Activated CD8-positive, alpha-beta T cell treated with anti-CD3 and anti-CD28 coated beads for 36 hours (primary cell): ENCODE measurements around the gene IL17RA. TPM values are rescaled to one million over a fixed set of nuclear protein-coding genes. Genes with fewer than 3 reads are reported as not detected.

Experiments
- ATAC-seq: fragments of 200-7000 bp; cut with Tn5 transposase; one replicate; pipeline ENCODE4 v1.10.0; 2021; ENCODE audit warnings: mild to moderate bottlenecking, moderate library complexity
- CTCF ChIA-PET: fragments of 350-600 bp; sonication (Branson Sonifier 250); formaldehyde crosslinking; loops from one replicate; lab custom pipeline; 2021; ENCODE audit warnings: antibody characterized with exemption; lab: Charles Lee
- POLR2A ChIA-PET: fragments of 350-600 bp; sonication (Branson Sonifier 250); formaldehyde crosslinking; loops from one replicate; lab custom pipeline; 2021; ENCODE audit warnings: antibody characterized with exemption; lab: Charles Lee
- DNase-seq: peaks from one replicate; pipeline ENCODE4 v3.0.0-alpha.2; 2020
- H3K27ac Mint-ChIP-seq: one replicate; pipeline ENCODE4 v1.8.0; 2021; ENCODE audit warnings: mild to moderate bottlenecking, mixed read lengths
- H3K27me3 Mint-ChIP-seq: one replicate; pipeline ENCODE4 v1.8.0; 2021; ENCODE audit warnings: mixed read lengths
- H3K36me3 Mint-ChIP-seq: one replicate; pipeline ENCODE4 v1.8.0; 2021; ENCODE audit warnings: low read depth, mixed read lengths
- H3K4me1 Mint-ChIP-seq: one replicate; pipeline ENCODE4 v1.8.0; 2021; ENCODE audit warnings: low read depth, mixed read lengths
- H3K4me3 Mint-ChIP-seq: one replicate; pipeline ENCODE4 v1.8.0; 2021; ENCODE audit warnings: mild to moderate bottlenecking, moderate library complexity, mixed read lengths
- H3K9me3 Mint-ChIP-seq: one replicate; pipeline ENCODE4 v1.8.0; 2021; ENCODE audit warnings: mixed read lengths
- intact Hi-C: fragments of 100-400 bp; cut with micrococcal nuclease; formaldehyde crosslinking; loops from one replicate; pipeline ENCODE4 v1.10.0; 2022
- total RNA-seq, 2 experiments: library from RNA; stranded (reverse); gene quantifications; one replicate each; pipeline ENCODE4 v1.2.3, GENCODE V29; 2021
- TF ChIP-seq, protein P1 (sequence below): fragments of 200-600 bp; IDR thresholded peaks from one replicate; pipeline ENCODE4 v1.8.0; 2022; ENCODE audit warnings: antibody characterized with exemption, mild to moderate bottlenecking

Gene IL17RA
- total RNA-seq, 2 experiments from 2014 or later: 14.0 to 14.2 TPM

DNA sequence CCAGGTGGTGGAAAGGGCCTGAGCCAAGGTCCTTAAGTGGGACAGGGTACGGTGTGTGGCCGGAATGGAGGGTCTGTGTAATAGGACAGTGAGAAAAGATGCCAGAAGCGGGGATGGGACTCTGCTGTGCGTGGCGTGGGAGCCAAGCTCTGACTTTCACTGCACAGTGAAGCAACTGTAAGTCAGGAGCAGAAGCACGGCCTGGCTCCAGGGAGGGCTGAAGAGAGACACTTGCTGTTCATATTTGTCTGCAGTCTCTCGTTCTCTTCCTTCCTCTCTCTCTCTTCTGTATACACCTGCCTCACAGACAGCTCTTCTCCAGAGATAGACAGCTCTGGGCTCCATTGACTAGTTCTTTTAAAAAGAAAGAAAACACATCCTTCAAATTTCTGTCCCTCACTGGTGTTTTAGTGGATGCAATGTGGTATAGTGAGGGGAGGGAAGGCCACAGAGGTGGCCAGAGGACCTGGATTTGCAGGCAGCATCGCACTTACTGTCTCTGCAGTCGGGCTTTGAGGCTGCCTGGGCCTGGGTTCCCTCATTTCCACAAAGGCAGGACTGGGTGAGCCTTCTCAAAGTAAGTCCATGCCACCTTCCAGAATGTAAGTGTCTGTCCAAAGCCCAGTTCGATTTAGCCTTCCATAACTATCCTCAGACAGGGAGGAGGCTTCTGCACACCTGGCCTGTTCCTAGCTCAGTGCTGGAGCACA is 2.1 kb downstream of the IL17RA start:
- peak; percentile 28 for DNase-seq
- POLR2A ChIA-PET: interaction anchor here (0.6 to 1.6 kb wide), 2 partner anchors 72 to 193 kb away, joined by 4 to 7 read pairs; partner anchors contain the start of gene HDHD5
- Mint-ChIP-seq H3K27me3 (no peaks in the 10 kb centered on the region), H3K36me3 (peaks cover 7% of the 10 kb centered on the region), H3K4me1 (peaks cover 60% of the 10 kb centered on the region), H3K4me3 (peak overlapping the region; percentile 81), H3K9me3 (no peaks in the 10 kb centered on the region), H3K27ac (peak overlapping the region; percentile 80)
- ATAC-seq: no peak
- intact Hi-C loops: loop anchor here (5.0 kb wide), 1 partner anchor 70 kb away; the partner anchor contains the start of gene HDHD5
- TF ChIP-seq, protein P1, sequence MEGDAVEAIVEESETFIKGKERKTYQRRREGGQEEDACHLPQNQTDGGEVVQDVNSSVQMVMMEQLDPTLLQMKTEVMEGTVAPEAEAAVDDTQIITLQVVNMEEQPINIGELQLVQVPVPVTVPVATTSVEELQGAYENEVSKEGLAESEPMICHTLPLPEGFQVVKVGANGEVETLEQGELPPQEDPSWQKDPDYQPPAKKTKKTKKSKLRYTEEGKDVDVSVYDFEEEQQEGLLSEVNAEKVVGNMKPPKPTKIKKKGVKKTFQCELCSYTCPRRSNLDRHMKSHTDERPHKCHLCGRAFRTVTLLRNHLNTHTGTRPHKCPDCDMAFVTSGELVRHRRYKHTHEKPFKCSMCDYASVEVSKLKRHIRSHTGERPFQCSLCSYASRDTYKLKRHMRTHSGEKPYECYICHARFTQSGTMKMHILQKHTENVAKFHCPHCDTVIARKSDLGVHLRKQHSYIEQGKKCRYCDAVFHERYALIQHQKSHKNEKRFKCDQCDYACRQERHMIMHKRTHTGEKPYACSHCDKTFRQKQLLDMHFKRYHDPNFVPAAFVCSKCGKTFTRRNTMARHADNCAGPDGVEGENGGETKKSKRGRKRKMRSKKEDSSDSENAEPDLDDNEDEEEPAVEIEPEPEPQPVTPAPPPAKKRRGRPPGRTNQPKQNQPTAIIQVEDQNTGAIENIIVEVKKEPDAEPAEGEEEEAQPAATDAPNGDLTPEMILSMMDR: no peak
- CTCF ChIA-PET: interaction anchor here (1.0 to 3.3 kb wide), 3 partner anchors 12 to 85 kb away, joined by 4 to 11 read pairs (median 4); no protein-coding TSS in a partner anchor

DNA sequence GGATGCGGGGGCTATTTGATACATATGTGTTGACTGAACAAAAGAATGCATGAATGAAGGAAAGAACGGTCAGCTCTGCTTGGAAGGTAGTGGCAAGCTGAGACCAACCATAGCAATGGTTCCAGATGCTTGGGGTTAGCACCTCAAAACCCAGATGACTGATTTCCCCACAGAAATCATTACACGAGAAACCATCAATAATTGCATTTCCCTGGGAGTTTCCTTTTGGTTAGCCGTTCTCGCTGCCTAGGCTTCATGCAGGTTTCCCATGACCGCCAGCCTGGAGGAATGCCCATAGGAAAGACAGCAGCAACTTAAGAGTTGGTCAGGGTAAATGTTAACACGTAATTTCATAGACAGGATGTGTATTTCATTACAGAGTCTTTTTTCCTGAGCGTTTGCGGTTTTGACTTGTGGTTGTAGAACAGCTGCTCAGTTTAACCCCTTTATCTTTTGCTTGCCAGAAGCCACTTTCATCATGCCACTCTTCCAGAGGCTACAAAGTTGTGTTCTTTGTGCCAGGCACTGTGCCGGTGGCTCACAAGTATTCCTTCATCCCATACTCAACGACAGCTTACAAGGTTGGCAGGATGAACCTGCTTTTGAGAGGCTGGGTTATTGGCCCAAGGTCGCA is 2.8 kb downstream of the IL17RA start:
- Mint-ChIP-seq H3K9me3 (no peaks in the 10 kb centered on the region), H3K27me3 (no peaks in the 10 kb centered on the region), H3K36me3 (peaks cover 7% of the 10 kb centered on the region), H3K4me1 (peaks cover 67% of the 10 kb centered on the region), H3K27ac (peak overlapping the region; percentile 80), H3K4me3 (peak overlapping the region; percentile 81)
- ChIA-PET CTCF (interaction anchor here (1.0 to 2.6 kb wide), 4 partner anchors 9 to 85 kb away, joined by 3 to 14 read pairs (median 4); no protein-coding TSS in a partner anchor), POLR2A (interaction anchor here (0.6 to 2.4 kb wide), 3 partner anchors 20 to 193 kb away, joined by 4 to 10 read pairs (median 7); partner anchors contain the start of gene HDHD5)
- peak; percentile 7 for ATAC-seq
- TF ChIP-seq, protein P1: no peak
- intact Hi-C loops: loop anchor here (5.0 kb wide), 1 partner anchor 70 kb away; the partner anchor contains the start of gene HDHD5
- peak; percentile 77 for DNase-seq

DNA sequence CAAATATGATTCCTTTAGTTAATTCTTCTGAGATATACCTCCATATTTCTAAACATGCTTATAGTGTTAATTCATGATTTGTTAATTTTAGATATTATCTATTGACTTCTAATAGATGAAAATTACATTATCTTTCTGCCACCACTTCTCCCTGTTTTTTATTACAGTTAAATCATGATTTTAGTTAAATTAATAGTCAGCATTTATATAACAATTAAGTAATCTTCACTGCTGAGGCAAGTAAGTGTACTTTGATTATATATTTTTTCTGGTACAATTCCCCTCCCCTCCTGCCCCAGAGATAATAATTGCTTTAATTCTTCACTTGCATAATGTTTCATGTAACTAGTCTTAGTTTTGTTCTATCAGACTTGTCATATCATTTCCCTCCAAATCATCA is 5.8 kb downstream of the IL17RA start:
- Mint-ChIP-seq H3K36me3 (peaks cover 7% of the 10 kb centered on the region), H3K9me3 (no peaks in the 10 kb centered on the region), H3K4me3 (no peak overlapping the region), H3K4me1 (peaks cover 82% of the 10 kb centered on the region), H3K27me3 (no peaks in the 10 kb centered on the region), H3K27ac (peak overlapping the region; percentile 18)
- DNase-seq (no peak), ATAC-seq (no peak)
- TF ChIP-seq, protein P1: no peak
- POLR2A ChIA-PET: interaction anchor here (1.5 kb wide), 1 partner anchor 16 kb away, joined by 5 read pairs; no protein-coding TSS in a partner anchor
- intact Hi-C loops: no loop called here
- CTCF ChIA-PET: no interaction called here

DNA sequence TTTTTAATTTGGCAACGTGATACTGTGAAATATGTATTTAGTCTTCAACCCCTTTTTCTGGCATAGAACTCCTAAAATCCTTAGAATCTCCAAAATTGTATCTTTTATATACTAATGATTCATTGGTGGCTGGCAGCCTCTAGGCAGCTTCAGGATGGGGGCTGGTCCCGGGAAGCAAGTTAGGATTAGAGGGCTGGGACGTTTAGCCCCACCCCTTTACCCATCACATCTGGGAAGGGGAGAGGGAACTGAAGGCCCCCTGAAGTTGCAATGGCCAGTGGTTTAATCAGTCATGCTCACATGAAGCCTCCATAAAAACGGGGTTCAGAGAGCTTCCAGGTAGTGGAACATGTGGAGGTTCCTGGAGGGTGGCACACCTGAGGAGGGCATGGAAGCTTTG is 7.1 kb downstream of the IL17RA start:
- no peak for ATAC-seq
- DNase-seq: no peak
- POLR2A ChIA-PET: interaction anchor here (1.1 to 1.5 kb wide), 3 partner anchors 15 to 66 kb away, joined by 3 to 5 read pairs (median 4); no protein-coding TSS in a partner anchor
- H3K27me3 Mint-ChIP-seq: no peaks in the 10 kb centered on the region
- no peak overlapping the region for H3K27ac Mint-ChIP-seq
- peaks cover 81% of the 10 kb centered on the region for H3K4me1 Mint-ChIP-seq
- no peaks in the 10 kb centered on the region for H3K9me3 Mint-ChIP-seq
- CTCF ChIA-PET: interaction anchor here (0.8 kb wide), 1 partner anchor 80 kb away, joined by 3 read pairs; no protein-coding TSS in a partner anchor
- intact Hi-C loops: no loop called here
- H3K4me3 Mint-ChIP-seq: no peak overlapping the region
- peaks cover 5% of the 10 kb centered on the region for H3K36me3 Mint-ChIP-seq
- TF ChIP-seq, protein P1: no peak
